K562 (cell line): ENCODE measurements around the gene PIK3C2B. TPM values are rescaled to one million over a fixed set of nuclear protein-coding genes. Genes with fewer than 3 reads are reported as not detected.

Source experiments
- ATAC-seq: fragments of 200-7000 bp; cut with Tn5 transposase; 3 replicates; pipeline ENCODE4 v1.9.1; 2020; ENCODE audit warnings: moderate library complexity
- BruUV-seq: library from RNA; stranded (reverse); fragments of 400-500 nt; replicated peaks from 2 replicates; lab custom pipeline; 2021; lab: Mats Ljungman, UMichigan
- CTCF ChIA-PET: fragments of 300-600 bp; formaldehyde crosslinking; extraction: SDS; loops from one replicate; lab custom pipeline; 2021; ENCODE audit warnings: low intra/inter-chr PET ratio; lab: Yijun Ruan, JAX
- POLR2A ChIA-PET: fragments of 300-600, 350-650 bp; sonication (Branson Sonifier 250); formaldehyde crosslinking; extraction: SDS; loops from one replicate; lab custom pipeline; 2021; ENCODE audit warnings: antibody characterized with exemption, inconsistent platforms; lab: Yijun Ruan, JAX
- DNase-seq, 4 experiments: peaks; one replicate each; pipeline versions ENCODE4 v3.0.0 to v3.0.0-alpha.2; 2011 to 2018; ENCODE audit warnings: low spot score in 3 of 4, mixed read lengths in 3 of 4; ENCODE audit errors: extremely low read depth in 1 of 4
- FAIRE-seq: peaks from 2 replicates; lab custom pipeline; 2011; peaks lifted over from hg19 to GRCh38; lab: Jason Lieb, UNC
- H2AFZ ChIP-seq: 2 replicates; pipeline ENCODE4 v1.6.0; 2011; ENCODE audit warnings: low read depth, low read length, control low read depth, inconsistent platforms
- H3K27ac ChIP-seq: fragments of 200-600 bp; 3 replicates; pipeline ENCODE4 v1.8.0; 2011; ENCODE audit warnings: low read depth, mild to moderate bottlenecking, control low read depth, inconsistent platforms, low read length, moderate library complexity, mixed read lengths; ENCODE audit errors: extremely low read depth
- H3K27me3 ChIP-seq, 2 experiments: fragments of 300-600 bp in 1 of 2; 2 replicates in 1 of 2; 3 replicates in 1 of 2; pipeline versions ENCODE4 v1.6.0 to v1.8.0; 2011; ENCODE audit warnings: inconsistent platforms in 2 of 2, low read length in 2 of 2, mild to moderate bottlenecking in 1 of 2, mixed read lengths in 1 of 2, moderate library complexity in 1 of 2; ENCODE audit not compliant: control insufficient read depth in 2 of 2, insufficient read depth in 2 of 2
- H3K36me3 ChIP-seq: fragments of 300-600 bp; 3 replicates; pipeline ENCODE4 v1.8.0; 2011; ENCODE audit warnings: mild to moderate bottlenecking, low read length, inconsistent platforms; ENCODE audit not compliant: control insufficient read depth, insufficient read depth
- H3K4me1 ChIP-seq, 2 experiments: fragments of 200-600 bp in 1 of 2; replicated peaks in 1 of 2; 2 replicates in 1 of 2; 3 replicates in 1 of 2; pipeline versions ENCODE4 v1.5.1 to v1.8.0; 2011; ENCODE audit warnings: inconsistent platforms in 2 of 2, low read length in 2 of 2, mild to moderate bottlenecking in 1 of 2, mixed read lengths in 1 of 2, moderate library complexity in 1 of 2; ENCODE audit not compliant: control insufficient read depth in 2 of 2, insufficient read depth in 2 of 2
- H3K4me2 ChIP-seq: 2 replicates; pipeline ENCODE4 v1.6.1; 2011; ENCODE audit warnings: low read length, control low read depth, inconsistent platforms, mixed read lengths; ENCODE audit not compliant: insufficient read depth
- H3K4me3 ChIP-seq: fragments of 200-600 bp; sonication (generic), shearing (Covaris generic); 2 replicates; pipeline ENCODE4 v1.5.1; 2016; ENCODE audit warnings: control low read depth, inconsistent platforms
- H3K79me2 ChIP-seq: fragments of 200-600 bp; 3 replicates; pipeline ENCODE4 v1.8.0; 2011; ENCODE audit warnings: low read length, inconsistent platforms; ENCODE audit not compliant: control insufficient read depth, insufficient read depth
- H3K9ac ChIP-seq, 2 experiments: 2 replicates each; pipeline versions ENCODE4 v1.6.0 to v1.6.1; 2011; ENCODE audit warnings: low read depth in 2 of 2, low read length in 2 of 2, control low read depth in 1 of 2, inconsistent platforms in 1 of 2, mild to moderate bottlenecking in 1 of 2, mixed read lengths in 1 of 2; ENCODE audit not compliant: insufficient read depth in 1 of 2
- H3K9me1 ChIP-seq: one replicate; pipeline ENCODE4 v1.6.0; 2011; ENCODE audit warnings: inconsistent platforms, mild to moderate bottlenecking, low read length, moderate library complexity; ENCODE audit not compliant: control insufficient read depth, insufficient read depth
- H3K9me3 ChIP-seq: replicated peaks from 2 replicates; pipeline ENCODE4 v1.5.1; 2011; ENCODE audit warnings: low read depth, low read length, inconsistent platforms; ENCODE audit not compliant: control insufficient read depth, insufficient read depth
- H4K20me1 ChIP-seq: replicated peaks from 2 replicates; pipeline ENCODE4 v1.6.1; 2011; ENCODE audit warnings: low read length, inconsistent platforms, mixed read lengths; ENCODE audit not compliant: control insufficient read depth, insufficient read depth
- BACH1 ChIP-seq: fragments of 200-800 bp; sonication (Bioruptor generic); IDR thresholded peaks from 2 replicates; pipeline ENCODE4 v1.6.1; 2016; ENCODE audit warnings: missing genetic modification characterization, missing compliant biosample characterization
- ILF3 ChIP-seq: fragments of 450-650 bp; IDR thresholded peaks from 2 replicates; pipeline ENCODE4 v1.6.1; 2018; ENCODE audit warnings: antibody characterized with exemption, mild to moderate bottlenecking, moderate library complexity, borderline replicate concordance
- KDM4B ChIP-seq, 2 experiments: fragments of 450-650 bp in 1 of 2; sonication (generic) in 1 of 2; IDR thresholded peaks; 2 replicates each; pipeline ENCODE4 v1.6.1; 2016 to 2017; ENCODE audit warnings: borderline replicate concordance in 2 of 2, antibody characterized with exemption in 1 of 2, low read depth in 1 of 2, mild to moderate bottlenecking in 1 of 2
- NONO ChIP-seq, 2 experiments: fragments of 200-400 bp in 1 of 2; fragments of 450-650 bp in 1 of 2; formaldehyde crosslinking in 1 of 2; IDR thresholded peaks; 2 replicates each; pipeline ENCODE4 v1.6.1; 2017; ENCODE audit warnings: low read depth in 2 of 2, mild to moderate bottlenecking in 2 of 2, moderate library complexity in 2 of 2, low read length in 1 of 2
- OTX1 ChIP-seq: fragments of 450-650 bp; formaldehyde crosslinking; IDR thresholded peaks from 2 replicates; pipeline ENCODE4 v1.4.0; 2022; ENCODE audit warnings: mild to moderate bottlenecking
- ZNF3 ChIP-seq: fragments of 250-450 bp; sonication (Bioruptor Pico); IDR thresholded peaks from 2 replicates; pipeline ENCODE4 v1.5.0; 2021; ENCODE audit warnings: mild to moderate bottlenecking, moderate library complexity
- ZNF347 ChIP-seq: fragments of 450-650 bp; formaldehyde crosslinking; IDR thresholded peaks from 2 replicates; pipeline ENCODE4 v1.4.0; 2020; ENCODE audit warnings: low read depth, mild to moderate bottlenecking, moderate library complexity
- ZNF41 ChIP-seq: fragments of 250-450 bp; sonication (Bioruptor Pico); conservative IDR thresholded peaks from 2 replicates; pipeline ENCODE4 v1.4.0; 2020; ENCODE audit warnings: mild to moderate bottlenecking
- ZNF699 ChIP-seq: fragments of 250-450 bp; sonication (Bioruptor Pico); IDR thresholded peaks from 2 replicates; pipeline ENCODE4 v1.8.0; 2021; ENCODE audit warnings: mild to moderate bottlenecking, moderate library complexity; ENCODE audit not compliant: insufficient replicate concordance
- WGBS: fragments of 100-300 bp; shearing (Covaris generic); methylation state at CpG from one replicate; pipeline ENCODE4 v1.1.6; 2016; ENCODE audit warnings: low coverage, mixed read lengths; ENCODE audit not compliant: insufficient coverage; ENCODE audit errors: missing lambda C conversion rate; 5-methylcytosine and 5-hydroxymethylcytosine counted together
- in situ Hi-C: fragments of 300-500 bp; cut with MboI; formaldehyde crosslinking; loops from 4 replicates; pipeline ENCODE4 v1.15.0; 2018; ENCODE audit warnings: inconsistent platforms, mixed read lengths
- intact Hi-C: fragments of 100-400 bp; cut with micrococcal nuclease; formaldehyde crosslinking; loops from 2 replicates; pipeline ENCODE4 v1.14.2; 2022
- polyA plus RNA-seq, 8 experiments: library from polyadenylated mRNA; depleted of rRNA in 4 of 8; stranded (reverse) in 5 of 8; unstranded in 3 of 8; fragments of >200 nt; fragmentation: Nextera tagmentation in 2 of 8; fragmentation: Illumina TruSeq in 1 of 8; extraction: Ambion mirVana in 2 of 8; extraction: Trizol in 1 of 8; gene quantifications; 2 replicates each; pipeline versions ENCODE4 v1.2.1 to v1.2.3, GENCODE V29; 2011 to 2014; ENCODE audit warnings: inconsistent platforms in 1 of 8, missing spikeins in 1 of 8
- total RNA-seq, 7 experiments: library from RNA; depleted of rRNA in 6 of 7; stranded (reverse); fragments of >200 nt in 6 of 7; fragmentation: Illumina TruSeq in 2 of 7; extraction: Trizol in 2 of 7; gene quantifications; 2 replicates each; pipeline versions ENCODE4 v1.2.1 to v1.2.3, GENCODE V29; 2011 to 2021; ENCODE audit warnings: low replicate concordance in 1 of 7
- TF ChIP-seq, protein P1 (sequence below): sonication (generic); formaldehyde crosslinking; IDR thresholded peaks from 2 replicates; pipeline ENCODE4 v1.8.0; 2023; ENCODE audit warnings: missing genetic modification reagents, mild to moderate bottlenecking, borderline replicate concordance
- TF ChIP-seq, protein P2 (sequence below): sonication (generic); formaldehyde crosslinking; IDR thresholded peaks from 2 replicates; pipeline ENCODE4 v1.8.0; 2023; ENCODE audit warnings: mild to moderate bottlenecking, missing genetic modification reagents

The PIK3C2B gene
- total and polyA plus RNA-seq, 9 of the 15 experiments (the other 6 are each of a cell fraction or from before 2014, with no cell fraction given), result 0.10 to 2.9 (median 0.72) TPM

- H3K9ac ChIP-seq, result no peak overlapping the region
- intact Hi-C loops, result no loop called here
- no TSS peak for BruUV-seq
- no peaks in the 10 kb centered on the region for H3K36me3 ChIP-seq
- H3K27ac ChIP-seq, result no peak overlapping the region
- peaks cover 23 to 29% of the 10 kb centered on the region in 2 experiments for H3K27me3 ChIP-seq
- ChIA-PET POLR2A (interaction anchor here (0.6 kb wide), 1 partner anchor 19 kb away, joined by 3 read pairs; no protein-coding TSS in a partner anchor), CTCF (no interaction called here)
- ATAC-seq, result no peak
- FAIRE-seq, result no peak
- in situ Hi-C loops, result no loop called here
- H3K4me2 ChIP-seq, result no peak overlapping the region
- no peaks in the 10 kb centered on the region for H3K9me1 ChIP-seq
- no peaks in the 10 kb centered on the region for H3K79me2 ChIP-seq
- peaks cover 20 to 39% of the 10 kb centered on the region in 2 experiments for H3K4me1 ChIP-seq
- no peak overlapping the region for H2AFZ ChIP-seq
- H4K20me1 ChIP-seq, result no peaks in the 10 kb centered on the region
- DNase-seq, result no peak
- 29% methylated on average over 4 of the region's 4 CpGs for WGBS
- H3K4me3 ChIP-seq, result no peak overlapping the region
- H3K9me3 ChIP-seq, result no peaks in the 10 kb centered on the region
- TF ChIP-seq NONO (IDR thresholded peaks at IDR 0.05; ENCODE audit: low read depth in 2 of 2, low read length in 1 of 2) (no peak), ZNF3 (CRISPR knock-in tag) (no peak), OTX1 (CRISPR knock-in tag) (no peak), ZNF699 (CRISPR knock-in tag) (no peak), ILF3 (no peak), ZNF347 (CRISPR knock-in tag) (no peak), ZNF41 (CRISPR knock-in tag) (no peak), KDM4B (IDR thresholded peaks at IDR 0.05; ENCODE audit: borderline replicate concordance in 2 of 2, low read depth in 1 of 2) (no peak), BACH1 (tag) (no peak)
- TF ChIP-seq, protein P1, sequence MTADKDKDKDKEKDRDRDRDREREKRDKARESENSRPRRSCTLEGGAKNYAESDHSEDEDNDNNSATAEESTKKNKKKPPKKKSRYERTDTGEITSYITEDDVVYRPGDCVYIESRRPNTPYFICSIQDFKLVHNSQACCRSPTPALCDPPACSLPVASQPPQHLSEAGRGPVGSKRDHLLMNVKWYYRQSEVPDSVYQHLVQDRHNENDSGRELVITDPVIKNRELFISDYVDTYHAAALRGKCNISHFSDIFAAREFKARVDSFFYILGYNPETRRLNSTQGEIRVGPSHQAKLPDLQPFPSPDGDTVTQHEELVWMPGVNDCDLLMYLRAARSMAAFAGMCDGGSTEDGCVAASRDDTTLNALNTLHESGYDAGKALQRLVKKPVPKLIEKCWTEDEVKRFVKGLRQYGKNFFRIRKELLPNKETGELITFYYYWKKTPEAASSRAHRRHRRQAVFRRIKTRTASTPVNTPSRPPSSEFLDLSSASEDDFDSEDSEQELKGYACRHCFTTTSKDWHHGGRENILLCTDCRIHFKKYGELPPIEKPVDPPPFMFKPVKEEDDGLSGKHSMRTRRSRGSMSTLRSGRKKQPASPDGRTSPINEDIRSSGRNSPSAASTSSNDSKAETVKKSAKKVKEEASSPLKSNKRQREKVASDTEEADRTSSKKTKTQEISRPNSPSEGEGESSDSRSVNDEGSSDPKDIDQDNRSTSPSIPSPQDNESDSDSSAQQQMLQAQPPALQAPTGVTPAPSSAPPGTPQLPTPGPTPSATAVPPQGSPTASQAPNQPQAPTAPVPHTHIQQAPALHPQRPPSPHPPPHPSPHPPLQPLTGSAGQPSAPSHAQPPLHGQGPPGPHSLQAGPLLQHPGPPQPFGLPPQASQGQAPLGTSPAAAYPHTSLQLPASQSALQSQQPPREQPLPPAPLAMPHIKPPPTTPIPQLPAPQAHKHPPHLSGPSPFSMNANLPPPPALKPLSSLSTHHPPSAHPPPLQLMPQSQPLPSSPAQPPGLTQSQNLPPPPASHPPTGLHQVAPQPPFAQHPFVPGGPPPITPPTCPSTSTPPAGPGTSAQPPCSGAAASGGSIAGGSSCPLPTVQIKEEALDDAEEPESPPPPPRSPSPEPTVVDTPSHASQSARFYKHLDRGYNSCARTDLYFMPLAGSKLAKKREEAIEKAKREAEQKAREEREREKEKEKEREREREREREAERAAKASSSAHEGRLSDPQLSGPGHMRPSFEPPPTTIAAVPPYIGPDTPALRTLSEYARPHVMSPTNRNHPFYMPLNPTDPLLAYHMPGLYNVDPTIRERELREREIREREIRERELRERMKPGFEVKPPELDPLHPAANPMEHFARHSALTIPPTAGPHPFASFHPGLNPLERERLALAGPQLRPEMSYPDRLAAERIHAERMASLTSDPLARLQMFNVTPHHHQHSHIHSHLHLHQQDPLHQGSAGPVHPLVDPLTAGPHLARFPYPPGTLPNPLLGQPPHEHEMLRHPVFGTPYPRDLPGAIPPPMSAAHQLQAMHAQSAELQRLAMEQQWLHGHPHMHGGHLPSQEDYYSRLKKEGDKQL (CRISPR knock-in tag), result no peak
- TF ChIP-seq, protein P2, sequence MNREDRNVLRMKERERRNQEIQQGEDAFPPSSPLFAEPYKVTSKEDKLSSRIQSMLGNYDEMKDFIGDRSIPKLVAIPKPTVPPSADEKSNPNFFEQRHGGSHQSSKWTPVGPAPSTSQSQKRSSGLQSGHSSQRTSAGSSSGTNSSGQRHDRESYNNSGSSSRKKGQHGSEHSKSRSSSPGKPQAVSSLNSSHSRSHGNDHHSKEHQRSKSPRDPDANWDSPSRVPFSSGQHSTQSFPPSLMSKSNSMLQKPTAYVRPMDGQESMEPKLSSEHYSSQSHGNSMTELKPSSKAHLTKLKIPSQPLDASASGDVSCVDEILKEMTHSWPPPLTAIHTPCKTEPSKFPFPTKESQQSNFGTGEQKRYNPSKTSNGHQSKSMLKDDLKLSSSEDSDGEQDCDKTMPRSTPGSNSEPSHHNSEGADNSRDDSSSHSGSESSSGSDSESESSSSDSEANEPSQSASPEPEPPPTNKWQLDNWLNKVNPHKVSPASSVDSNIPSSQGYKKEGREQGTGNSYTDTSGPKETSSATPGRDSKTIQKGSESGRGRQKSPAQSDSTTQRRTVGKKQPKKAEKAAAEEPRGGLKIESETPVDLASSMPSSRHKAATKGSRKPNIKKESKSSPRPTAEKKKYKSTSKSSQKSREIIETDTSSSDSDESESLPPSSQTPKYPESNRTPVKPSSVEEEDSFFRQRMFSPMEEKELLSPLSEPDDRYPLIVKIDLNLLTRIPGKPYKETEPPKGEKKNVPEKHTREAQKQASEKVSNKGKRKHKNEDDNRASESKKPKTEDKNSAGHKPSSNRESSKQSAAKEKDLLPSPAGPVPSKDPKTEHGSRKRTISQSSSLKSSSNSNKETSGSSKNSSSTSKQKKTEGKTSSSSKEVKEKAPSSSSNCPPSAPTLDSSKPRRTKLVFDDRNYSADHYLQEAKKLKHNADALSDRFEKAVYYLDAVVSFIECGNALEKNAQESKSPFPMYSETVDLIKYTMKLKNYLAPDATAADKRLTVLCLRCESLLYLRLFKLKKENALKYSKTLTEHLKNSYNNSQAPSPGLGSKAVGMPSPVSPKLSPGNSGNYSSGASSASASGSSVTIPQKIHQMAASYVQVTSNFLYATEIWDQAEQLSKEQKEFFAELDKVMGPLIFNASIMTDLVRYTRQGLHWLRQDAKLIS, result no peak
These were observed 34.9 kb downstream of the PIK3C2B start for GRCh38 chr1:204459706-204460105.
